ENCODE measurements around the gene OTOA.
"Not testable (repeated sequence)": the region's sequence is repeated elsewhere in the genome, so short reads cannot be mapped to it uniquely, and the experiment has no call there.

DNA sequence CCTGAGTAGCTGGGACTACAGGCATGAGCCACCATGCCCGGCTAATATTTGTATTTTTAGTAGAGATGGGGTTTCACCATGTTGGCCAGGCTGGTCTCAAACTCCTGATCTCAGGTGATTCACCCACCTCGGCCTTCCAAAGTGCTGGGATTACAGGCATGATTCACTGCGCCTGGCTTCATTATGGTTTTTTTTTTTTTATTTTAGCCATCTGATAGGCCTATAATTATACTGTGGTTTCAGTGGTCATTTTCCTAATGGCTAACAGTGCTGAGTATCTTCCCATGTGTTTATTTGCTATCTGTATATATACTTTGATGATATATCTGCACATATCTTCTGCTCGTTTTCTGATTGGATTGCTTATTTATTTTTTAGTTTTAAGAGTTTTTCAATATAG, 10.7 kb downstream of the OTOA start:
- TF ChIP-seq CTCF (IDR thresholded peaks at IDR 0.05; ENCODE audit: low read length); EZH2 (IDR thresholded peaks at IDR 0.05; ENCODE audit: borderline replicate concordance, low read length): not testable (repeated sequence)

Measured in OCI-LY1 (cell line).